GM21390 (cell line): ENCODE measurements around the gene WDSUB1.

ENCODE experiments used
- ATAC-seq: cut with Tn5 transposase; IDR thresholded peaks from one replicate; pipeline ENCODE4 v1.9.1; 2021; ENCODE audit not compliant: unreplicated experiment

Gene WDSUB1

DNA sequence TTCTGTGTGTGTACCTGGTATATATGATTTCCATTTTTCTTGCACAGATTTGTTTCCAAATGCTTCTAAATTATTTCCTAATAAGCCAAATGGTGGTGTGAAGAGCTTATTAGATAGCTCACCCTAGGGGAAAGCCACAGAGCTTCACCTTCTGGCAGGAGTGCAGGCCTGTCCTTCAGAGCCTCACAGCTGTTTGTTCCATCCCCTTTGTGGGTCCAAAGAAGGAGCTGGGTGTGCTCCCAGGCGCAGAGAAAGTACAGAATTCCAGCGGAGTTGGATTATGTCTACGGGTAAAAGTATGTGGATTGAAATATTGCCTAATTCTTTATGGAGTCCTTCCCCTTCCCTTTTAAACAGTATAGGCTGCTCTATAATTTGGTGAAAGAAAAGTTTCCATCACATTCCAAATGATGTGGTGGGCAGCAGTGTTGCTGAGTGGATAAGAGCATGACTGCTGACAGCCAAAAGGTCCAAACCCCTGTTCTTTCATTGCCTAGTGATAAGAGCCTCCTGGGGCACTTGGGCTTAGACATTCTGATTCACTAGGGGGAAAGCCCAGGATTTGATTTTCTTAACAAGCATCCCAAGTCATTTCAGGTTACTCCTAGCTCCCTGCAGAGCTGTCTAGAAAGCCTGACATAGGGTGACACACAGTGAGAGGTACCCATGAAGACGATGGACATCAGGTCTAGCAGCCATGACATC lies 86.6 kb downstream of the WDSUB1 start:
- no peak for ATAC-seq

DNA sequence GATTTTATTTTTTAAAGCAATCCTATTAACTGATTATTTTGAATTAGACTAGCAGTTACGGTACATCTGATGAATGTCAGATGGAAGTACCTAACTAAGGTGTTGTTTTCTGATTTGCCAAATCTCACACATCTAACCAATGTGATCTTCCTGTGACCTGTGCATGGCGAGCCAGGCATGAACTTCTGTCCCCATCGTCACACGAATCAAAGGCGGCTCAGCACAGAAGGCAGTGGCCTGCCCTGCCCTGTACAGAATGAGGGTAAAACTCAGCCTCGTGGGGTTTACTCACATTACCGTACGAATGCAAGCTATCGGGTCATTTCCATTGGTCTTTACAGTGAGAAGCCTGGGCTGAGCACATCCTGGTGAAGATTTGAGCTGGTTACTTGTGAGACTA lies 87.3 kb downstream of the WDSUB1 start:
- ATAC-seq, result no peak

DNA sequence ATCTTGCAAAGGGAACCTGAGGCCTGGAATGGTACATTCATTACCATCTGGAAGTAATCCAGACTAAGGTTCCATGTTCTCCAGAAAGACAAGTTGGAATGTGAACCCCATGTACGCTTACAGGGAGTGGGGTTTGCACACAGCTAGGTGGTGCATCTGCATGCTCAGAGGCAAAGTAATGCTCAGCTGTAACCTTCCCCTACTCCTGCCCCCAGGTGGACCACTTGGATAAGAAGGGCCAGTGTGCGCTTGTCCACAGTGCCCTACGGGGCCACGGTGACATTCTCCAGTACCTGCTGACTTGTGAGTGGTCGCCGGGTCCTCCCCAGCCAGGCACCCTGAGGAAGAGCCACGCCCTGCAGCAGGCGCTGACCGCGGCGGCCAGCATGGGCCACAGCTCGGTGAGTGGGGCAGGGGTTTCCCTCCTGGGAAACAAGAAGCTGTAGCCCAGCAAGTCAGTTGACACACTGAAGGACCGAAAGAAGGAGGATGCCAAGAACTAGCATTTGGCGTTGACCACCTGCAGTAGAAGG lies 90.0 kb downstream of the WDSUB1 start:
- no peak for ATAC-seq

DNA sequence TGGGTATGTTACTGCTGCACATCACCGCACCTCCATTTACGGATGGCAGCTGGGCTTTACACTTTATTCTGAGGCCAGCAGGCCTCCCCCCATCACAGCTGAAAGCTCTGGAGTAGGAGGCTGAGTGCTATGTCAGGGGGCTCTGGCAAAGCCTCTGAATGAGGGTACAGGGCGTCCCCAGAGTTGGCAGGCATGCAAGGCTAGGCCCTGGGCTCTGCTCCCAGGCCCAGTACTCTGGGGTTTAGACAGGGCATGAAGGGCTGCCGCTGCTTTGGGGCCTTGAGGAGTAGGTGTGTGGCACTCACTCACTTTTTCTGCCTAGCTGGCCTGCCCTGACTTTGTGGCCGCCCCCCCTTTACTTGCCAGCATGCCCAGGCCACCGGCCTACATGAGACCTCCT lies 90.8 kb downstream of the WDSUB1 start:
- ATAC-seq, result no peak

DNA sequence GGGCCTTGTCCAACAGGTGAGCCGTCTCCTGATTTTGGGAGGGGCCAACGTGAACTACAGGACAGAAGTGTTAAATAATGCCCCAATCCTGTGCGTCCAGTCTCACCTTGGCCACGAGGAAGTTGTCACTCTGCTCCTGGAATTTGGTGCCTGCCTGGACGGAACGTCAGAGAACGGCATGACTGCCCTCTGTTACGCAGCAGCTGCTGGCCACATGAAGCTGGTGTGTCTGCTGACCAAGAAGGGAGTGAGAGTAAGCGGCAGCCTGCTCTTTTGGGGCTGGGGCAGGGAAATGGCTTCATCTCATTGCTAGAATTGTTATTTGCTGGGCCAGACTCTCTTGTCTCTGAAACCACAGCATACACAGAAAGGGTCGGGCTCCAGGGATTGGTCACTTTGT lies 92.3 kb downstream of the WDSUB1 start:
- ATAC-seq, result no peak

DNA sequence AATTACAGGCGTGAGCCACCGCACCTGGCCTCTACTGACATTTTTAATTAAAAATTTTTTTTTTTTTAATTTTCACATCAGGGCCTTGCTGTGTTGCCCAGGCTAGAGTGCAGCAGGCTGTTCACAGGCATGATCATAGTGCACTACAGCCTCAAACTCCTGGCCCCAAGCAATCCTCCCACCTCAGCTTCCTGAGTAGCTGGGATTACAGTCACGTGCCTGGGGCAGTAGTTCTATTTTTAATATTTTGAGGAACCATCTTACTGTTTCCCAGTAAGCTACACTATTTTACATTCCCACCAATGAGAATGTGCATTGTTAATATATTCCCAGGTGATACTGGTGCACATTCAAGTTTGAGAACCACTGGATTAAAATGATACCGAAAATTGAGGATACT lies 92.7 kb downstream of the WDSUB1 start:
- ATAC-seq, result no peak

DNA sequence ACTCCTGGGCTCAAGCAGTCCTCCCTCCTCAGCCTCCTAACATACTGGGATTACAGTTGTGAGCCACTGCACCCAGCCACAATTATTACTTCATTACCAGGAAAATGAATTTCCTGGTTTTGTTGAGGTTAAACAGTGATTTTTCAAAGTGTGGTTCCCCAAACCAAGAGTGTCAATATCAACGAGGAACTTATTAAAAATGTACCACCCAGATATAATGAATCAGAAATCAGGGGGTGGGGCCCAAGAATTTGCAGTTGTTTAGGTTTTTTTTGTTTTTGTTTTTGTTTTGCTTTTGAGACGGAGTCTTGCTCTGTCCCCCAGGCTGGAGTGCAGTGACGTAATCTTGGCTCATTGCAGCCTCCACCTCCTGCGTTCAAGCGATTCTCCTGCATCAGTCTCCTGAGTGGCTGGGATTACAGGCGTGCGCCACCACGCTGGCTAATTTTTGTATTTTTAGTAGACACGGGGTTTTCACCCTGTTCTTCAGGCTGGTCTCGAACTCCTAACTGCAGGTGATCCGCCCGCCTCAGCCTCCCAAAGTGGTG lies 94.1 kb downstream of the WDSUB1 start:
- ATAC-seq, result no peak

DNA sequence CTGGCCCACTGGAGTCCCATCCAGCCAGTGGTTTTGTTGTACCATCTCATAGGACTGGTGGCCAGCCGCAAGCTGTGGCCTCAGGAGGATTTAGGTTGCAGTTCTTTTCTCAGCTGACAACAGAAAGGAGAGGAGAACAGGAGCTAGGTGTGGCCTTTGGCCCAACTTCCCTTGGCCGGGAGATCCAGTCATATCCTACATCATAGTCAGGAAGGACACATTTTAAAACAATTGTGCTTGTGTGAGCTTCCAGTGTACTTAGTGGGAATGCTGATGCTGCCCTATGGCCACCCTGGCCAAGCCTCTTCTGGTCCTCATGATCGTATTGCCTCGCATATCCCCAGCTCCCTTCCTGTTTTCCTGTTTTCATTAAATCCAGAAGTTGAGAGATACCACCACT lies 98.1 kb downstream of the WDSUB1 start:
- no peak for ATAC-seq

DNA sequence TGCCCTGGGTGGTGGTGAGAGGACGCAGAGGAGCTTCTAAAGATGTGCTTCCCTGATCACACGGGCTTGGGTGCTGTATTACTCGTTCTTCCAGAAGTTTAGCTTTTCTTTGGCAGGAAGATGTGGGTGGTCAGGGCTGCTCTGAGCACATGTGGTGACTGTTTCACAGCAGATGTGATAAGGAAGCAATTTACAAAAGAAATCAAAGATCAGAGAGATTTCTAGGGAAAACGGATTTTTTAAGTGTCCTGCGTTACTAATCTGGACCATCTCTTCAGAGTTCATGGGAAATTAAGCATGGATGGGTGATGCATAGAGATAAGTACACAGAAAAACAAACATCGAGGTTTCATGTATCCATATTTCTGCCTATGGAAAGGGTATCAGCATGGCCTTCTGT lies 99.4 kb downstream of the WDSUB1 start:
- ATAC-seq, result no peak

DNA sequence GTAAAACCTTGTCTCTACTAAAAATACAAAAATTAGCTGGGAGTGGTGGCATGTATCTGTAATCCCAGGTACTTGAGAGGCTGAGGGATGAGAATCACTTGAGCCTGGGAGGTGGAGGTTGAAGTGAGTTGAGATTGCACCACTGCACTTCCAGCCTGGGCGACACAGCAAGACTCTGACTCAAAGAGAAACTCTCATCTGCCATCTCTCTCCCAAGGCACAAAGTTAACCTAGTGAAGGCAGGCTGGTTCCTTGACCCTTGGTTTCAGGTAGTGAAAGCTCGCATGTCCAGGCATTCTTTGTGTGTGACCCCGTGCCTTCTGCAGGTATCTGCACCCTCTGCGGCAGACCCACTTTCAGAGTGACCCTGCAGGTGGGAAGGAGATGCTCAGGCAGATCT lies 100.0 kb downstream of the WDSUB1 start:
- ATAC-seq, result peak; percentile 41
